ENCODE measurements around the gene AP2M1. TPM values are rescaled to one million over a fixed set of nuclear protein-coding genes. Genes with fewer than 3 reads are reported as not detected.

Gene AP2M1
- total RNA-seq, 1 donor from 2014 or later: 297 TPM

GRCh38 chr3:184189421-184189820 is 14.8 kb downstream of the AP2M1 start:
- Histone ChIP-seq H3K27me3 (ENCODE audit: control insufficient read depth, insufficient read depth, low read length) (no peaks in the 10 kb centered on the region), H3K4me3 (ENCODE audit: low read depth, low read length) (no peak overlapping the region), H3K36me3 (ENCODE audit: control insufficient read depth, insufficient read depth, low read length) (peaks cover 11% of the 10 kb centered on the region)
- DNase-seq (ENCODE audit: low read depth): no peak
- TF ChIP-seq CTCF (IDR thresholded peaks at IDR 0.05; ENCODE audit: insufficient read depth, low read length, poor library complexity, severe bottlenecking): no peak

GRCh38 chr3:184192889-184193288 is 18.2 kb downstream of the AP2M1 start:
- no peak for DNase-seq (ENCODE audit: low read depth)
- no peak overlapping the region for H3K4me3 ChIP-seq (ENCODE audit: low read depth, low read length)
- H3K27me3 ChIP-seq (ENCODE audit: control insufficient read depth, insufficient read depth, low read length): no peaks in the 10 kb centered on the region
- peaks cover 13% of the 10 kb centered on the region for H3K36me3 ChIP-seq (ENCODE audit: control insufficient read depth, insufficient read depth, low read length)
- no peak for TF ChIP-seq CTCF (IDR thresholded peaks at IDR 0.05; ENCODE audit: insufficient read depth, low read length, poor library complexity, severe bottlenecking)

GRCh38 chr3:184193991-184194539 is 19.4 kb downstream of the AP2M1 start:
- Histone ChIP-seq H3K4me3 (ENCODE audit: low read depth, low read length) (no peak overlapping the region), H3K27me3 (ENCODE audit: control insufficient read depth, insufficient read depth, low read length) (no peaks in the 10 kb centered on the region), H3K36me3 (ENCODE audit: control insufficient read depth, insufficient read depth, low read length) (peaks cover 13% of the 10 kb centered on the region)
- no peak for DNase-seq (ENCODE audit: low read depth)
- TF ChIP-seq CTCF (IDR thresholded peaks at IDR 0.05; ENCODE audit: insufficient read depth, low read length, poor library complexity, severe bottlenecking): no peak

GRCh38 chr3:184196536-184196935 is 21.9 kb downstream of the AP2M1 start:
- Histone ChIP-seq H3K4me3 (ENCODE audit: low read depth, low read length) (no peak overlapping the region), H3K27me3 (ENCODE audit: control insufficient read depth, insufficient read depth, low read length) (no peaks in the 10 kb centered on the region), H3K36me3 (ENCODE audit: control insufficient read depth, insufficient read depth, low read length) (peaks cover 6% of the 10 kb centered on the region)
- no peak for TF ChIP-seq CTCF (IDR thresholded peaks at IDR 0.05; ENCODE audit: insufficient read depth, low read length, poor library complexity, severe bottlenecking)
- DNase-seq (ENCODE audit: low read depth): no peak

- H3K4me3 ChIP-seq (ENCODE audit: low read depth, low read length): no peak overlapping the region
- no peaks in the 10 kb centered on the region for H3K27me3 ChIP-seq (ENCODE audit: control insufficient read depth, insufficient read depth, low read length)
- TF ChIP-seq CTCF (IDR thresholded peaks at IDR 0.05; ENCODE audit: insufficient read depth, low read length, poor library complexity, severe bottlenecking): no peak
- peaks cover 2% of the 10 kb centered on the region for H3K36me3 ChIP-seq (ENCODE audit: control insufficient read depth, insufficient read depth, low read length)
- no peak for DNase-seq (ENCODE audit: low read depth)
These were observed 23.9 kb downstream of the AP2M1 start for GRCh38 chr3:184198509-184198908.

GRCh38 chr3:184200825-184201224 is 26.2 kb downstream of the AP2M1 start:
- H3K27me3 ChIP-seq (ENCODE audit: control insufficient read depth, insufficient read depth, low read length): no peaks in the 10 kb centered on the region
- no peak overlapping the region for H3K4me3 ChIP-seq (ENCODE audit: low read depth, low read length)
- TF ChIP-seq CTCF (IDR thresholded peaks at IDR 0.05; ENCODE audit: insufficient read depth, low read length, poor library complexity, severe bottlenecking): no peak
- no peaks in the 10 kb centered on the region for H3K36me3 ChIP-seq (ENCODE audit: control insufficient read depth, insufficient read depth, low read length)
- no peak for DNase-seq (ENCODE audit: low read depth)

All from kidney epithelial cell (primary cell).